GM19328 (cell line): ENCODE results near the gene CYP3A5.
"Not testable (repeated sequence)": the region's sequence is repeated elsewhere in the genome, so short reads cannot be mapped to it uniquely, and the experiment has no call there.

Source experiments
- ATAC-seq: cut with Tn5 transposase; IDR thresholded peaks from one replicate; pipeline ENCODE4 v1.9.1; 2021; ENCODE audit warnings: mild to moderate bottlenecking, moderate library complexity; ENCODE audit not compliant: unreplicated experiment

The CYP3A5 gene

GRCh38 chr7:99643464-99643863, 36.3 kb downstream of the CYP3A5 start:
- no peak for ATAC-seq

GRCh38 chr7:99642027-99642426, 37.8 kb downstream of the CYP3A5 start:
- ATAC-seq = no peak

GRCh38 chr7:99639267-99639666, 40.5 kb downstream of the CYP3A5 start:
- no peak for ATAC-seq

GRCh38 chr7:99638731-99639130, 41.1 kb downstream of the CYP3A5 start:
- no peak for ATAC-seq

- not testable (repeated sequence) for ATAC-seq
These were observed 42.4 kb downstream of the CYP3A5 start for GRCh38 chr7:99637414-99637813.

- ATAC-seq = no peak
These were observed 48.3 kb downstream of the CYP3A5 start for GRCh38 chr7:99631295-99632109.

GRCh38 chr7:99629643-99630042, 50.2 kb downstream of the CYP3A5 start:
- no peak for ATAC-seq

GRCh38 chr7:99628471-99629465, 51.0 kb downstream of the CYP3A5 start:
- ATAC-seq = no peak

- ATAC-seq = no peak
These were observed 52.3 kb downstream of the CYP3A5 start for GRCh38 chr7:99627513-99627912.

- no peak for ATAC-seq
These were observed 53.1 kb downstream of the CYP3A5 start for GRCh38 chr7:99626661-99627060.

GRCh38 chr7:99625961-99626360, 53.8 kb downstream of the CYP3A5 start:
- ATAC-seq = no peak

- no peak for ATAC-seq
These were observed 54.5 kb downstream of the CYP3A5 start for GRCh38 chr7:99625321-99625720.

GRCh38 chr7:99624484-99624883, 55.3 kb downstream of the CYP3A5 start:
- no peak for ATAC-seq

- no peak for ATAC-seq
These were observed 55.9 kb downstream of the CYP3A5 start for GRCh38 chr7:99623702-99624447.

- no peak for ATAC-seq
These were observed 56.6 kb downstream of the CYP3A5 start for GRCh38 chr7:99623091-99623693.

GRCh38 chr7:99622596-99622995, 57.2 kb downstream of the CYP3A5 start:
- ATAC-seq = no peak

GRCh38 chr7:99621271-99621670, 58.5 kb downstream of the CYP3A5 start:
- ATAC-seq = no peak

GRCh38 chr7:99619571-99620130, 60.1 kb downstream of the CYP3A5 start:
- ATAC-seq = no peak

- no peak for ATAC-seq
These were observed 61.1 kb downstream of the CYP3A5 start for GRCh38 chr7:99618726-99619125.

- ATAC-seq = no peak
These were observed 62.5 kb downstream of the CYP3A5 start for GRCh38 chr7:99617192-99617781.
